NOMO-1 (cell line): Measurements from ENCODE around the gene ABHD8.
"Not testable (repeated sequence)": the region's sequence is repeated elsewhere in the genome, so short reads cannot be mapped to it uniquely, and the experiment has no call there.

ENCODE experiments used
- DNase-seq, 2 experiments: peaks; one replicate each; lab custom pipeline; 2025; ENCODE audit not compliant: unreplicated experiment in 2 of 2; lab: John Stamatoyannopoulos, UW

Gene ABHD8

GRCh38 chr19:17302391-17303166 is 646 bp downstream of the ABHD8 start:
- DNase-seq: peak; percentile 30 to 62

- DNase-seq: no peak
Measured at GRCh38 chr19:17300992-17301619, 2.1 kb downstream of the ABHD8 start.

DNA sequence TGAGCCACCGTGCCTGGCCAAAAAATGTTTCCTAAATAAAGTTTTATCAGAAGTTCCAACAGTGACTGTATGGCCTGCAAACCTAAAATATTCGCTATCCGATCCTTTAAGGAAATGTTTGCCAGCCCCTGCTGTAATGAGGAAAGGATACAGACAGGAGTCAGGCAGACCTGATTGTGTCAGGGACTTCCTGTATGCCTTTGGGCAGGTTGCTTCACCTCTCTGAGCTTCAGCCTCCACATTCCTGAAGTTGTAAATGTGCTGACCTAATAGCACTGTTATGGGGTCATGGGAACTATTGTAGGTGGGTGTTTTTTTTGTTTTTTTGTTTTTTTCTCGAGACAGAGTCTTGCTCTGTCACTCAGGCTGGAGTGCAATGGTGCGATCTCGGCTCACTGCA is 6.2 kb downstream of the ABHD8 start:
- no peak for DNase-seq

DNA sequence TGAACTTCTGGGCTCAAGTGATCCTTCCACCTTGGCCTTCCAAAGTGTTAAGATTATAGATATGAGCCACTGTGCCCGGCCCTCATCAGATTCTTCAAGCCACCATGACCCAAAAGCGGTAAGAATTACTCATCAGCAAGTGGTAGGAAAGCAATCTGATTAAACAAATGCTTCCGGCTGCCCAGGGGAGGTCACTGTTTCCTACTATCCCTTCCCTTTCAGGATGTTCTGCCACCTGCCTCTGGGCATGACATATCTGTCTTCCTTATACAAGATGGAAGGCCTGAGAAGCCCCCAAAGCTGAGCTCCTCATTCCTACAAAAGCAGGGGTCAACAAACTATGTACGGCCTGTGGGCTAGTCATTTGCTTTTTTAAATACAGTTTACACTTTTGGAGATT is 7.0 kb downstream of the ABHD8 start:
- DNase-seq: no peak

GRCh38 chr19:17295551-17295950 is 7.7 kb downstream of the ABHD8 start:
- DNase-seq: not testable (repeated sequence)

DNA sequence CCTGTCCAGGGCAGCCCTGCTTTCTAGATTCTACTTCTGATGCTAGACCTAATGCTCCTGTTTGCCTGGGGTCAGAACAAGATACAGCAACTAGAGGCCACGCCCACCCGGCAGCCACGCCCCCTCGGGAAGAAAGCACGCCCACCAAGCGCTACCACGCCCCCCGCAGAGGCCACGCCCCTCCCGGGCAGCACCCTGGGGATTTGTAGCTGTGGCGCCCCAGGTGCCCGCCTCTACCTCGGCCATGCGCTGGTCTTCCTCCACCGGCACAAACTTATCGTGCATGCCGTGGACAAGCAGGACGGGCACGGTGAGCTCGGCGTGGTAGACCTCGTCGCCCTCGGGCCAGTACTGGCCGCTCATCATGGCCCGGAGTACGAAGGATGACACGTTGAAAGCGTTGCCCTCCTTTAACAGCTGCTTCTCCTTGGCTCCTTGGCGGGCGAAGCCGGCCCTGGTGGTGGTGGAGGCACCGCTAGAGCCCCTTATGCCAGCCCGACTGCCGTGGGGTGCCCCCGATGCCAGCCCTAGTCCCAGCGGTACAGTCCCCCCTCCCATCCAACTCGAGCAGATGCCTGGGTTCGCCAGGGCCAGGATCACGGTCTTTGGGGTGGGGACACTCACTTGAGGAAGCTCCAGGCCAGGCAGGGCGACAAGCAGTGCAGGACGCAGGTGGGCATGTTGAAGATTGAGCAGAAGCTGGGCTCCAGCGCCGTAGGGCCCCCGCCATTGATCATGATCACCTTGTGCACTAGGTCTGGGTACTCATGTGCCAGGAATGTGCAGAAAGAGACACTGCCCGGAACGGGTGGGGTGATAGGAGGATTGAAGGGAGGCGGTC is 9.0 kb downstream of the ABHD8 start:
- no peak for DNase-seq

DNA sequence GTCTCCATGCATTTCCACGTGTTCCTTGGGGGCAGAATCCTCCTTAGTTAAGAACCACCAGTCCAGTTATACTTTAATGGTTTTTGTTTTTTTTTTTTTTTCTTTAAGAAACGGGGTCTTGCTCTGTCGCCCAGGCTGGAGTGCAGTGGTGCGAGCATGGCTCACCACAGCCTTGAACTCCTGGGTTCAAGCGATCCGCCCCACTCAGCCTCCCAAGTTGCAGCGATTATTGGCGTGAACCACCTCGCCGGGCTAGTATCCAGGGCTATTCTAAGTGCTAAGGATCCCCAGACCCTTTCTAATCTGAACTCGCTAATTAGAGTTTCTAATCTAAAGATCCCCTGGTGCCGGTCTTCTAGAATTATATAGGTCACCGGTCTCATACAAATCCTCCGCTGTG is 9.6 kb downstream of the ABHD8 start:
- DNase-seq: no peak

- peak; percentile 62 to 72 for DNase-seq
Measured at GRCh38 chr19:17292301-17293074, 10.7 kb downstream of the ABHD8 start.

- DNase-seq: no peak
Measured at GRCh38 chr19:17289489-17289888, 13.7 kb downstream of the ABHD8 start.

DNA sequence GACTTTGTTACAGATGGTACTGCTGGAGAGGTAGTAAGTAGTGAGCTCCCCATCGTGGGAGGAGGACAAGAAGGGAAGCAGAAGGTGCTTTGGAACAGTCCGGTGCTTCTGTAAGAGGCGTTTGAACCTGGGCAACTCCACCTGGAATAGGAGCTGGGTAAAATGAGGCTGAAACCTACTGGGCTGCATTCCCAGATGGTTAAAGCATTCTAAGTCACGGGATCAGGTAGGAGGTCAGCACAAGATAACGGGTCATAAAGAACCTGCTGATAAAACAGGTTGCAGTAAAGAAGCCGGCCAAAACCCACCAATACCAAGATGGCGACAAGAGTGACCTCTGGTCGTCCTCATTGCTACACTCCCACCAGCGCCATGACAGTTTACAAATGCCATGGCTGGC is 16.5 kb downstream of the ABHD8 start:
- no peak for DNase-seq

GRCh38 chr19:17286263-17286662 is 17.0 kb downstream of the ABHD8 start:
- DNase-seq: no peak

DNA sequence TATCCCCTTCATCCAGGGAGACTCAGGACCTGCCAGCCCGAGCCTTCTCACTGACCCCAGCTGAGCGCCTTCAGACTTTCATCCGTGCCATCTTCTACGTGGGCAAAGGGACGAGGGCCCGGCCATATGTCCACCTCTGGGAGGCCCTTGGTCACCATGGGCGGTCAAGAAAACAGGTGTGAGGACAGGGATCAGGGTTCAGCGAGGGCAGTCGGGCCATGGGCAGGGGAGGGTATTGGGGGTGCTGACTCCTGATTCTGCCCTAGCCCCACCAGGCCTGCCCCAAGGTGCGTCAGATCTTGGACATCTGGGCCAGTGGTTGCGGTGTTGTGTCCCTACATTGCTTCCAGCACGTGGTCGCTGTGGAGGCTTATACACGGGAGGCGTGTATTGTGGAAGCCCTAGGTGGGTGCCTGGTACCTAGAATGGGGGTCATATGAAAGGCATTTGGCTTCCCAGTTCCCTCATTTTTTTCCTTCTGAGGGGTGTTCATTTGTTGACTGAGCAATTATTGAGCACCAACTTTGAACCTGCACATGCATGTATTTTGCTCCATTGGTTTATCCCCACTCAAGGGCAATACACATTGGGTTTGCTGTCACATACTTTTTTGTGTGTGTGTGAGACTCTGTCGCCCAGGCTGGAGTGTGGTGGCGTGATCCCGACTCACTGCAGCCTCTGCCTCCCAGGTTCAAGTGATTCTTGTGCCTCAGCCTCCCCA is 17.6 kb downstream of the ABHD8 start:
- DNase-seq: no peak

GRCh38 chr19:17283504-17283996 is 19.7 kb downstream of the ABHD8 start:
- DNase-seq: no peak

- DNase-seq: peak; percentile 79 to 86
Measured at GRCh38 chr19:17282488-17283125, 20.6 kb downstream of the ABHD8 start.

- peak in 1 of 2 experiments; percentile 35 for DNase-seq
Measured at GRCh38 chr19:17281391-17282304, 21.6 kb downstream of the ABHD8 start, which contains the start of gene ANKLE1. TSS of gene ANKLE1 (plus strand) at chr19:17281901. CDS start at chr19:17281921, 20 bp downstream.

- no peak for DNase-seq
Measured at GRCh38 chr19:17279436-17279835, 23.8 kb downstream of the ABHD8 start.

GRCh38 chr19:17275441-17276175 is 27.6 kb downstream of the ABHD8 start:
- DNase-seq: no peak

DNA sequence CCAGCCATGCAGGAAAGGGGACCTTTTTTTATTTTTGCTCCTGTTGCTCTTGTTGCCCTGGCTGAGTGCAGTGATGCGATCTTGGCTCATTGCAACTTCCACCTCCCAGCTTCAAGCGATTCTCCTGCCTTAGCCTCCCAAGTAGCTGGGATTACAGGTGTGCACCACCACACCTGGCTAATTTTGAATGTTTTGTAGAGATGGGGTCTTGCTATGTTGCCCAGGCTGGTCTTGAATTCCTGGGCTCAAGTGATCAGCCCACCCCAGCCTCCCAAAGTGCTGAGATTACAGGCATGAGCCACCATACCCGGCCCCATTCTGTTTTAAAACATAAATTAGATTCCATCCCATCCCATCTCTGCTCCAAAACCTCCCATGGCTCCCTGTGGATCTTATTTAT is 28.3 kb downstream of the ABHD8 start:
- not testable (repeated sequence) for DNase-seq
